OCI-LY1 (cell line): ENCODE measurements around the gene TCIRG1.

Experiments
- H2AFZ ChIP-seq: fragments of 200-600 bp; sonication (generic), shearing (Covaris generic); 2 replicates; pipeline ENCODE4 v1.6.0; 2014; ENCODE audit warnings: antibody characterized with exemption, mild to moderate bottlenecking, low read length
- H3F3A ChIP-seq: fragments of 200-600 bp; sonication (generic), shearing (Covaris generic); 2 replicates; pipeline ENCODE4 v1.6.0; 2014; ENCODE audit warnings: mild to moderate bottlenecking, antibody characterized with exemption, low read length, moderate library complexity; ENCODE audit not compliant: insufficient read depth
- H3K27ac ChIP-seq: fragments of 200-600 bp; sonication (generic); 2 replicates; pipeline ENCODE4 v1.5.1; 2014; ENCODE audit warnings: low read length, mixed run types, mild to moderate bottlenecking, low read depth; ENCODE audit not compliant: poor library complexity, severe bottlenecking
- H3K27me3 ChIP-seq: fragments of 200-600 bp; sonication (generic); 2 replicates; pipeline ENCODE4 v1.6.0; 2014; ENCODE audit warnings: antibody characterized with exemption, mild to moderate bottlenecking, low read length, moderate library complexity; ENCODE audit not compliant: insufficient read depth
- H3K36me3 ChIP-seq: fragments of 200-600 bp; sonication (generic); 2 replicates; pipeline ENCODE4 v1.6.1; 2014; ENCODE audit warnings: mild to moderate bottlenecking, antibody characterized with exemption, low read length, moderate library complexity, mixed read lengths; ENCODE audit not compliant: insufficient read depth
- H3K4me1 ChIP-seq: fragments of 200-600 bp; sonication (generic); 2 replicates; pipeline ENCODE4 v1.5.1; 2014; ENCODE audit warnings: mild to moderate bottlenecking, low read length, moderate library complexity; ENCODE audit not compliant: insufficient read depth, severe bottlenecking
- H3K4me2 ChIP-seq: fragments of 200-600 bp; sonication (generic), shearing (Covaris generic); 2 replicates; pipeline ENCODE4 v1.6.1; 2014; ENCODE audit warnings: low read length
- H3K4me3 ChIP-seq: fragments of 200-600 bp; sonication (generic); 2 replicates; pipeline ENCODE4 v1.5.1; 2014; ENCODE audit warnings: low read length, low read depth, mild to moderate bottlenecking, mixed read lengths; ENCODE audit not compliant: poor library complexity, severe bottlenecking
- H3K79me2 ChIP-seq: fragments of 200-600 bp; shearing (Covaris generic); 2 replicates; pipeline ENCODE4 v1.6.1; 2016; ENCODE audit warnings: mixed run types, low read length, mixed read lengths; ENCODE audit not compliant: insufficient read depth
- H3K9ac ChIP-seq: fragments of 200-600 bp; sonication (generic), shearing (Covaris generic); 2 replicates; pipeline ENCODE4 v1.6.1; 2014; ENCODE audit warnings: mild to moderate bottlenecking, low read length, mixed read lengths
- H3K9me2 ChIP-seq: fragments of 200-600 bp; sonication (generic), shearing (Covaris generic); 2 replicates; pipeline ENCODE4 v1.6.1; 2014; ENCODE audit warnings: low read depth, mild to moderate bottlenecking, low read length, mixed read lengths
- H3K9me3 ChIP-seq: fragments of 200-600 bp; shearing (Covaris generic); 2 replicates; pipeline ENCODE4 v1.6.1; 2014; ENCODE audit warnings: low read length, mixed read lengths
- H4K20me1 ChIP-seq: fragments of 200-600 bp; sonication (generic), shearing (Covaris generic); 2 replicates; pipeline ENCODE4 v1.6.0; 2016; ENCODE audit warnings: mild to moderate bottlenecking, low read length; ENCODE audit not compliant: insufficient read depth
- CTCF ChIP-seq: fragments of 200-600 bp; sonication (generic), shearing (Covaris generic); IDR thresholded peaks from 2 replicates; pipeline ENCODE4 v1.5.1; 2017; ENCODE audit warnings: mild to moderate bottlenecking, antibody characterized with exemption, low read length, moderate library complexity, mixed read lengths
- EZH2 ChIP-seq: fragments of 200-600 bp; sonication (generic), shearing (Covaris generic); IDR thresholded peaks from 2 replicates; pipeline ENCODE4 v1.8.0; 2017; ENCODE audit warnings: borderline replicate concordance, mixed run types, mild to moderate bottlenecking, antibody characterized with exemption, low read length, moderate library complexity, mixed read lengths

The TCIRG1 gene

GRCh38 chr11:68040957-68041591, 2.2 kb downstream of the TCIRG1 start:
- H3K4me1 ChIP-seq, result peaks cover 47% of the 10 kb centered on the region
- H3K79me2 ChIP-seq, result no peaks in the 10 kb centered on the region
- peaks cover 35% of the 10 kb centered on the region for H3K36me3 ChIP-seq
- H4K20me1 ChIP-seq, result no peaks in the 10 kb centered on the region
- no peak for TF ChIP-seq CTCF
- no peak for TF ChIP-seq EZH2
- H3K27me3 ChIP-seq, result no peaks in the 10 kb centered on the region
- H3K9ac ChIP-seq, result peak overlapping the region; percentile 92
- H3K4me2 ChIP-seq, result peak overlapping the region; percentile 91
- H3K9me3 ChIP-seq, result no peaks in the 10 kb centered on the region
- no peaks in the 10 kb centered on the region for H3F3A ChIP-seq
- H3K27ac ChIP-seq, result peak overlapping the region; percentile 76
- H3K9me2 ChIP-seq, result no peaks in the 10 kb centered on the region
- H3K4me3 ChIP-seq, result peak overlapping the region; percentile 95
- no peak overlapping the region for H2AFZ ChIP-seq

GRCh38 chr11:68041617-68042218, 2.9 kb downstream of the TCIRG1 start:
- H3F3A ChIP-seq, result no peaks in the 10 kb centered on the region
- H3K4me3 ChIP-seq, result peak overlapping the region; percentile 95
- no peaks in the 10 kb centered on the region for H3K27me3 ChIP-seq
- no peaks in the 10 kb centered on the region for H3K79me2 ChIP-seq
- TF ChIP-seq EZH2, result no peak
- TF ChIP-seq CTCF, result no peak
- no peak overlapping the region for H2AFZ ChIP-seq
- peak overlapping the region; percentile 92; the same call in 1 of the 2 replicates for H3K9ac ChIP-seq
- H3K9me3 ChIP-seq, result no peaks in the 10 kb centered on the region
- H3K4me2 ChIP-seq, result peak overlapping the region; percentile 91
- H4K20me1 ChIP-seq, result no peaks in the 10 kb centered on the region
- H3K9me2 ChIP-seq, result no peaks in the 10 kb centered on the region
- H3K4me1 ChIP-seq, result peaks cover 47% of the 10 kb centered on the region
- peaks cover 35% of the 10 kb centered on the region for H3K36me3 ChIP-seq
- peak overlapping the region; percentile 76 for H3K27ac ChIP-seq

- Histone ChIP-seq H3K4me2 (no peak overlapping the region; the same call in 1 of the 2 replicates), H3K9ac (no peak overlapping the region), H3K4me3 (no peak overlapping the region)
These were observed 3.6 kb downstream of the TCIRG1 start for GRCh38 chr11:68042219-68043028.

More at GRCh38 chr11:68042219-68043028, 3.6 kb downstream of the TCIRG1 start:
- Histone ChIP-seq H3K27ac (peak overlapping the region; percentile 76), H3F3A (no peaks in the 10 kb centered on the region), H3K27me3 (no peaks in the 10 kb centered on the region), H3K4me1 (peaks cover 47% of the 10 kb centered on the region), H2AFZ (no peak overlapping the region), H3K9me2 (no peaks in the 10 kb centered on the region), H3K79me2 (no peaks in the 10 kb centered on the region), H3K36me3 (peaks cover 38% of the 10 kb centered on the region), H3K9me3 (no peaks in the 10 kb centered on the region), H4K20me1 (no peaks in the 10 kb centered on the region)
- TF ChIP-seq EZH2 (no peak), CTCF (no peak)
